ENCODE data around the gene PRXL2B.

The PRXL2B gene

GRCh38 chr1:2586154-2587070, at the start of gene PRXL2B:
PRXL2B (plus strand) TSS chr1:2586777; CDS start chr1:2586886, 109 bp downstream.
- Histone ChIP-seq H3K9ac (ENCODE audit: low read depth in 1 of 2, low read length in 2 of 2) (peak within 1 kb of the TSS; percentile 84 to 98), H3K4me3 (ENCODE audit: low read length in 2 of 2) (peak within 1 kb of the TSS; percentile 91 to 93), H3K36me3 (ENCODE audit: control insufficient read depth in 2 of 2, insufficient read depth in 2 of 2, low read length in 2 of 2) (peaks cover 4 to 9% of the 10 kb centered on the region in 2 donors), H3K9me3 (ENCODE audit: control insufficient read depth in 2 of 2, low read length in 2 of 2) (no peaks in the 10 kb centered on the region), H3K4me1 (ENCODE audit: control insufficient read depth in 2 of 2, insufficient read depth in 2 of 2, low read length in 2 of 2) (peaks cover 23 to 29% of the 10 kb centered on the region in 2 donors), H3K27me3 (ENCODE audit: control insufficient read depth in 2 of 2, insufficient read depth in 2 of 2, low read length in 2 of 2) (no peaks in the 10 kb centered on the region), H3K27ac (ENCODE audit: low read depth in 2 of 2, low read length in 2 of 2) (peak within 1 kb of the TSS; percentile 98 to 99)

GRCh38 chr1:2537784-2538115, 48.8 kb upstream of the PRXL2B start:
- Histone ChIP-seq H3K4me3 (ENCODE audit: low read length in 2 of 2) (no peak overlapping the region), H3K9ac (ENCODE audit: low read depth in 1 of 2, low read length in 2 of 2) (no peak overlapping the region), H3K36me3 (ENCODE audit: control insufficient read depth in 2 of 2, insufficient read depth in 2 of 2, low read length in 2 of 2) (no peaks in the 10 kb centered on the region), H3K27me3 (ENCODE audit: control insufficient read depth in 2 of 2, insufficient read depth in 2 of 2, low read length in 2 of 2) (peaks cover 3 to 15% of the 10 kb centered on the region in 2 donors), H3K27ac (ENCODE audit: low read depth in 2 of 2, low read length in 2 of 2) (no peak overlapping the region), H3K9me3 (ENCODE audit: control insufficient read depth in 2 of 2, low read length in 2 of 2) (no peaks in the 10 kb centered on the region), H3K4me1 (ENCODE audit: control insufficient read depth in 2 of 2, insufficient read depth in 2 of 2, low read length in 2 of 2) (peaks cover 30 to 38% of the 10 kb centered on the region in 2 donors)

GRCh38 chr1:2538376-2538775, 48.2 kb upstream of the PRXL2B start:
- no peak overlapping the region for H3K4me3 ChIP-seq (ENCODE audit: low read length in 2 of 2)
- H3K9me3 ChIP-seq (ENCODE audit: control insufficient read depth in 2 of 2, low read length in 2 of 2): no peaks in the 10 kb centered on the region
- H3K27me3 ChIP-seq (ENCODE audit: control insufficient read depth in 2 of 2, insufficient read depth in 2 of 2, low read length in 2 of 2): peaks cover 0 to 15% of the 10 kb centered on the region in 2 donors
- no peak overlapping the region for H3K9ac ChIP-seq (ENCODE audit: low read depth in 1 of 2, low read length in 2 of 2)
- peaks cover 30 to 38% of the 10 kb centered on the region in 2 donors for H3K4me1 ChIP-seq (ENCODE audit: control insufficient read depth in 2 of 2, insufficient read depth in 2 of 2, low read length in 2 of 2)
- no peak overlapping the region for H3K27ac ChIP-seq (ENCODE audit: low read depth in 2 of 2, low read length in 2 of 2)
- H3K36me3 ChIP-seq (ENCODE audit: control insufficient read depth in 2 of 2, insufficient read depth in 2 of 2, low read length in 2 of 2): no peaks in the 10 kb centered on the region

- H3K27me3 ChIP-seq (ENCODE audit: control insufficient read depth in 2 of 2, insufficient read depth in 2 of 2, low read length in 2 of 2): peaks cover 0 to 15% of the 10 kb centered on the region in 2 donors
Measured at GRCh38 chr1:2538872-2539271, 47.7 kb upstream of the PRXL2B start.

GRCh38 chr1:2539312-2539907, 47.2 kb upstream of the PRXL2B start:
- Histone ChIP-seq H3K36me3 (ENCODE audit: control insufficient read depth in 2 of 2, insufficient read depth in 2 of 2, low read length in 2 of 2) (no peaks in the 10 kb centered on the region), H3K9me3 (ENCODE audit: control insufficient read depth in 2 of 2, low read length in 2 of 2) (no peaks in the 10 kb centered on the region), H3K27ac (ENCODE audit: low read depth in 2 of 2, low read length in 2 of 2) (no peak overlapping the region), H3K4me3 (ENCODE audit: low read length in 2 of 2) (no peak overlapping the region), H3K27me3 (ENCODE audit: control insufficient read depth in 2 of 2, insufficient read depth in 2 of 2, low read length in 2 of 2) (peaks cover 0 to 15% of the 10 kb centered on the region in 2 donors), H3K4me1 (ENCODE audit: control insufficient read depth in 2 of 2, insufficient read depth in 2 of 2, low read length in 2 of 2) (peaks cover 35 to 42% of the 10 kb centered on the region in 2 donors), H3K9ac (ENCODE audit: low read depth in 1 of 2, low read length in 2 of 2) (no peak overlapping the region)

More at GRCh38 chr1:2538872-2539271, 47.7 kb upstream of the PRXL2B start:
- no peaks in the 10 kb centered on the region for H3K36me3 ChIP-seq (ENCODE audit: control insufficient read depth in 2 of 2, insufficient read depth in 2 of 2, low read length in 2 of 2)
- H3K4me1 ChIP-seq (ENCODE audit: control insufficient read depth in 2 of 2, insufficient read depth in 2 of 2, low read length in 2 of 2): peaks cover 32 to 40% of the 10 kb centered on the region in 2 donors
- H3K9me3 ChIP-seq (ENCODE audit: control insufficient read depth in 2 of 2, low read length in 2 of 2): no peaks in the 10 kb centered on the region
- no peak overlapping the region for H3K27ac ChIP-seq (ENCODE audit: low read depth in 2 of 2, low read length in 2 of 2)
- H3K9ac ChIP-seq (ENCODE audit: low read depth in 1 of 2, low read length in 2 of 2): no peak overlapping the region
- H3K4me3 ChIP-seq (ENCODE audit: low read length in 2 of 2): no peak overlapping the region

- H3K4me1 ChIP-seq (ENCODE audit: control insufficient read depth in 2 of 2, insufficient read depth in 2 of 2, low read length in 2 of 2): peaks cover 37 to 38% of the 10 kb centered on the region in 2 donors
- H3K9me3 ChIP-seq (ENCODE audit: control insufficient read depth in 2 of 2, low read length in 2 of 2): no peaks in the 10 kb centered on the region
- H3K27ac ChIP-seq (ENCODE audit: low read depth in 2 of 2, low read length in 2 of 2): peak overlapping the region in 1 of 2 donors; percentile 23
- H3K4me3 ChIP-seq (ENCODE audit: low read length in 2 of 2): no peak overlapping the region
- no peaks in the 10 kb centered on the region for H3K36me3 ChIP-seq (ENCODE audit: control insufficient read depth in 2 of 2, insufficient read depth in 2 of 2, low read length in 2 of 2)
- H3K9ac ChIP-seq (ENCODE audit: low read depth in 1 of 2, low read length in 2 of 2): no peak overlapping the region
- H3K27me3 ChIP-seq (ENCODE audit: control insufficient read depth in 2 of 2, insufficient read depth in 2 of 2, low read length in 2 of 2): peaks cover 0 to 9% of the 10 kb centered on the region in 2 donors
Measured at GRCh38 chr1:2540816-2541492, 45.6 kb upstream of the PRXL2B start.

GRCh38 chr1:2541619-2542245, 44.8 kb upstream of the PRXL2B start:
- Histone ChIP-seq H3K4me1 (ENCODE audit: control insufficient read depth in 2 of 2, insufficient read depth in 2 of 2, low read length in 2 of 2) (peaks cover 39% of the 10 kb centered on the region in 2 donors), H3K27ac (ENCODE audit: low read depth in 2 of 2, low read length in 2 of 2) (peak overlapping the region in 1 of 2 donors; percentile 23), H3K9ac (ENCODE audit: low read depth in 1 of 2, low read length in 2 of 2) (no peak overlapping the region), H3K9me3 (ENCODE audit: control insufficient read depth in 2 of 2, low read length in 2 of 2) (no peaks in the 10 kb centered on the region), H3K36me3 (ENCODE audit: control insufficient read depth in 2 of 2, insufficient read depth in 2 of 2, low read length in 2 of 2) (no peaks in the 10 kb centered on the region), H3K4me3 (ENCODE audit: low read length in 2 of 2) (no peak overlapping the region), H3K27me3 (ENCODE audit: control insufficient read depth in 2 of 2, insufficient read depth in 2 of 2, low read length in 2 of 2) (peaks cover 0 to 5% of the 10 kb centered on the region in 2 donors)

- H3K27ac ChIP-seq (ENCODE audit: low read depth in 2 of 2, low read length in 2 of 2): peak overlapping the region in 1 of 2 donors; percentile 23
- no peak overlapping the region for H3K9ac ChIP-seq (ENCODE audit: low read depth in 1 of 2, low read length in 2 of 2)
- no peak overlapping the region for H3K4me3 ChIP-seq (ENCODE audit: low read length in 2 of 2)
- H3K4me1 ChIP-seq (ENCODE audit: control insufficient read depth in 2 of 2, insufficient read depth in 2 of 2, low read length in 2 of 2): peaks cover 37 to 38% of the 10 kb centered on the region in 2 donors
- no peaks in the 10 kb centered on the region for H3K36me3 ChIP-seq (ENCODE audit: control insufficient read depth in 2 of 2, insufficient read depth in 2 of 2, low read length in 2 of 2)
- H3K27me3 ChIP-seq (ENCODE audit: control insufficient read depth in 2 of 2, insufficient read depth in 2 of 2, low read length in 2 of 2): peaks cover 0 to 5% of the 10 kb centered on the region in 2 donors
- no peaks in the 10 kb centered on the region for H3K9me3 ChIP-seq (ENCODE audit: control insufficient read depth in 2 of 2, low read length in 2 of 2)
Measured at GRCh38 chr1:2542246-2542915, 44.2 kb upstream of the PRXL2B start.

GRCh38 chr1:2543543-2544092, 43.0 kb upstream of the PRXL2B start:
- H3K27ac ChIP-seq (ENCODE audit: low read depth in 2 of 2, low read length in 2 of 2): no peak overlapping the region
- no peaks in the 10 kb centered on the region for H3K36me3 ChIP-seq (ENCODE audit: control insufficient read depth in 2 of 2, insufficient read depth in 2 of 2, low read length in 2 of 2)
- no peak overlapping the region for H3K9ac ChIP-seq (ENCODE audit: low read depth in 1 of 2, low read length in 2 of 2)
- peaks cover 0 to 3% of the 10 kb centered on the region in 2 donors for H3K27me3 ChIP-seq (ENCODE audit: control insufficient read depth in 2 of 2, insufficient read depth in 2 of 2, low read length in 2 of 2)
- no peaks in the 10 kb centered on the region for H3K9me3 ChIP-seq (ENCODE audit: control insufficient read depth in 2 of 2, low read length in 2 of 2)
- no peak overlapping the region for H3K4me3 ChIP-seq (ENCODE audit: low read length in 2 of 2)
- peaks cover 44 to 50% of the 10 kb centered on the region in 2 donors for H3K4me1 ChIP-seq (ENCODE audit: control insufficient read depth in 2 of 2, insufficient read depth in 2 of 2, low read length in 2 of 2)
